Superior temporal gyrus (tissue), 1 donor: ENCODE results near the gene HES7.
"Not testable (repeated sequence)": the region's sequence is repeated elsewhere in the genome, so short reads cannot be mapped to it uniquely, and the experiment has no call there.

ENCODE experiments used
- DNase-seq: peaks from one replicate; pipeline ENCODE4 v3.0.0-alpha.2; 2016; ENCODE audit errors: extremely low spot score

Gene HES7

GRCh38 chr17:8123695-8124349 lies at the start of gene HES7:
HES7 (minus strand) TSS chr17:8124106; CDS start chr17:8124084, 22 bp downstream.
- DNase-seq = no peak

- DNase-seq = peak; percentile 98
Observed at GRCh38 chr17:8173056-8173870, 49.4 kb upstream of the HES7 start.

GRCh38 chr17:8170186-8170585 lies 46.3 kb upstream of the HES7 start:
- not testable (repeated sequence) for DNase-seq

GRCh38 chr17:8167526-8167925 lies 43.6 kb upstream of the HES7 start:
- no peak for DNase-seq

- DNase-seq = no peak
Observed at GRCh38 chr17:8166731-8167130, 42.8 kb upstream of the HES7 start.

GRCh38 chr17:8164815-8165131 lies 40.9 kb upstream of the HES7 start:
- no peak for DNase-seq

GRCh38 chr17:8163978-8164814 lies 40.3 kb upstream of the HES7 start:
- DNase-seq = peak; percentile 71

- no peak for DNase-seq
Observed at GRCh38 chr17:8162997-8163977, 39.4 kb upstream of the HES7 start.

- peak; percentile 73 for DNase-seq
Observed at GRCh38 chr17:8162233-8162996, 38.5 kb upstream of the HES7 start, which contains the start of gene VAMP2. VAMP2 (minus strand) TSS chr17:8162948; CDS start chr17:8162879, 69 bp downstream.

- DNase-seq = no peak
Observed at GRCh38 chr17:8161289-8162232, 37.7 kb upstream of the HES7 start.

GRCh38 chr17:8160741-8161221 lies 36.9 kb upstream of the HES7 start:
- no peak for DNase-seq

- DNase-seq = no peak
Observed at GRCh38 chr17:8160224-8160577, 36.3 kb upstream of the HES7 start.

- DNase-seq = no peak
Observed at GRCh38 chr17:8159459-8160223, 35.7 kb upstream of the HES7 start.

GRCh38 chr17:8159032-8159400 lies 35.1 kb upstream of the HES7 start:
- no peak for DNase-seq

- DNase-seq = peak; percentile 98
Observed at GRCh38 chr17:8158267-8159031, 34.5 kb upstream of the HES7 start.

GRCh38 chr17:8156246-8156992 lies 32.5 kb upstream of the HES7 start:
- DNase-seq = peak; percentile 100

- DNase-seq = no peak
Observed at GRCh38 chr17:8155996-8156245, 32.0 kb upstream of the HES7 start.
